HG02759 (cell line): ENCODE results near the gene HACE1.
"Not testable (repeated sequence)": the region's sequence is repeated elsewhere in the genome, so short reads cannot be mapped to it uniquely, and the experiment has no call there.

Experiments
- ATAC-seq: cut with Tn5 transposase; IDR thresholded peaks from one replicate; pipeline ENCODE4 v1.9.1; 2021; ENCODE audit warnings: mild to moderate bottlenecking, moderate library complexity; ENCODE audit not compliant: unreplicated experiment

Gene HACE1

DNA sequence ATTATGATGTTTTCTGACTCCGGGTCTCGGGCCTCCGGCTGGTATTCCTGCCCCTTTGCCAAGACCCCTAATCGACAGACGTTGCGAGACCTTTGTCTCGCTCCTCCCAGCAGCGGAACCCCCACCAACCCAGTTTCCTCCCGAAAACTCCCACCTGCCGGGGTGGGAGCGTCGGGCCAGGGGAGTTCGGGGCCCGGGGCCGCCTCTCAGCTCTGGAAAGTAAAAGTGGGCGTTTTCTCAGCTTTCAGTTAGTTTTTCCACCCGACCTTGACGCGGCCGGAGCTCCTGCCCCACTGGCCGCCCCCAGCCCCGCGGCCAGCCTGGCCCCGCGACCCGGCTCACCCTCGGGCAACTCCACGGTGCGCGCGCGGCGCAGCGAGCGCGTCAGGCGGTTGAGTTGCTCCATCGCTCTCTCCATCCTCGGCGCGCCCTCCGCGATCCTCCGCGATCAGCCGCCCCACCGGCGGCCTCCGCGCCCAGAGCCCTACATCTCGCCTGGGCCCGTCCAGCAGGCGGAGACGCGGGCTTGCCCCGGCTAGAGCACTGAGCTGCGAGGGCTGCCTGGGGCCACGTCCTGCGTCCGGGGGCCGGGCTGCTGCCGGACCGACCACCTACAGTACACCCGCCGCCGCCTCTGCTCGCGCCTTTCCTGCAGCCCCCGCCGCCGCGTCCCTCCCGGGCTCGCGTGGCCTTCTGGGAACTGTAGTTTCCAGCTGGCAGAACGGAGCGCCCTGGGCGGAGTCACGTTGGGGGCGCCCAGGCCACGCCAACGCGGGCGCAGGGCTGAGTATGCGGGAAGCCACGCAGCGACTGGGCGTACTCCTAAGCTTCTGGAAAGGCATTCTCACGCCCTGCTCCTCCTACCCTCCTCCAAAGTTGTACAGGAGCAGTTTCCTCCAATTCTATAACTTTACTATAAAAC lies at the start of gene HACE1:
Gene HACE1 (minus strand): TSS at position 695 of the 922 bp plus-strand sequence. CDS start 277 bp downstream, at position 418.
- peak; percentile 98 for ATAC-seq

- no peak for ATAC-seq
These were observed 49.3 kb upstream of the HACE1 start for GRCh38 chr6:104908888-104909525.

- no peak for ATAC-seq
These were observed 48.5 kb upstream of the HACE1 start for GRCh38 chr6:104908031-104908887.

DNA sequence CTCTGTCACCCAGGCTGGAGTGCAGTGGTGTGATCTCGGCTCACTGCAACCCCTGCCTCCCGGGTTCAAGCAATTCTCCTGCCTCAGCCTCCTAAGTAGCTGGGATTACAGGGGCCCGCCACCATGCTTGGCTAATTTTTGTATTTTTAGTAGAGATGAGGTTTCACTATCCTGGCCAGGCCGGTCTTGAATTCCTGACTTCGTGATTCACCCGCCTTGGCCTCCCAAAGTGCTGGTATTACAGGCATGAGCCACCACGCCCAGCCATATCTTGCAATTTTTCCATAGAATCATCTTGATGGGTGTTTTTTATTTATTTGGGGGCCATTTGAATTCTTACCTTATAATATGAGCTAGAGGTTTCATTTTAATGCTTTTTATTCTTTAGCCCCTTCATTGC lies 39.2 kb upstream of the HACE1 start:
- not testable (repeated sequence) for ATAC-seq

GRCh38 chr6:104896914-104897313 lies 37.2 kb upstream of the HACE1 start:
- ATAC-seq, result no peak

DNA sequence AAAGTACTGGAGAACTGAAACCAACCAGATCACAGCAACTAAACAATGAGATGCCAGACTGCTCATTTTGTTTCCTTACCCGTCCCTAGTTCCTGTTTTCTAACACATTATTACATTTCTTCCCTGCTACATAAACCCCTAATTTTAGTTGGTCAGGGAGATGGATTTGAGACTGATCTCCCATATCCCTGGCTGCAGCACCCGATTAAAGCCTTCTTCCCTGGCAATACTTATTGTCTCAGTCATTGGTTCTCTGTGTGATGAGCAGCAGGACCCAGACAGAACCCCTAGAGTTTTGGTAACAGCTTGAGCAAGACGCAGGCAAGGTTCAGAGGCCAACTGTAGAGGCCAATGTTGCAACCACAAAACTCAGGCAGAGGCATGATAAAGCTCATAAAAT lies 28.3 kb upstream of the HACE1 start:
- ATAC-seq, result no peak

- no peak for ATAC-seq
These were observed 27.6 kb upstream of the HACE1 start for GRCh38 chr6:104887350-104887749.

DNA sequence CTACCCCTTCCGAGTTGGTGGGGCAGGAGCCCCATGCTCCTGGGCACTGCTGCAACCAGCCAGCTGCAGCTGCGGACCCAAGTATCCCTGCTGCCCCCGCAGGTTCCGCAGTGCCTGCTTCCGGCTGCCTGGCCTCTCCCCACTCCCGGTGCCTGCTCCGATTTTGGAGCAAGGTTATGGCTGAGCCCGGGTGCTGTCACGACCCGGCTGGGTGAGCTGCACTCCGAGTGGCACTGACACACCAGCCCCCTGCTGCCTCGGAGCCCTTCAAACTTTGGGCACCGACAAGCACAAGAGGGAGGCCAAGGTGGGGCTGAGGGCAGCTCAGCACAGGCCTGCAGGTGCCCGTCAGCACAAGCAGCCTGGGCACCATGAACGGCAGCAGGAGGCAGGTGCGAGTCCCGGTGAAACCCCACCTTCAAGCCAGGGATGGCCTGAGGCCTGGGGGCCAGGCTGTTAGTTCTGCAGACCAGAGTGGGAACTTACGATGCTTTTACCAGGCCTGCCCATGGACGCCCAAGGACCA lies 25.9 kb upstream of the HACE1 start:
- no peak for ATAC-seq

DNA sequence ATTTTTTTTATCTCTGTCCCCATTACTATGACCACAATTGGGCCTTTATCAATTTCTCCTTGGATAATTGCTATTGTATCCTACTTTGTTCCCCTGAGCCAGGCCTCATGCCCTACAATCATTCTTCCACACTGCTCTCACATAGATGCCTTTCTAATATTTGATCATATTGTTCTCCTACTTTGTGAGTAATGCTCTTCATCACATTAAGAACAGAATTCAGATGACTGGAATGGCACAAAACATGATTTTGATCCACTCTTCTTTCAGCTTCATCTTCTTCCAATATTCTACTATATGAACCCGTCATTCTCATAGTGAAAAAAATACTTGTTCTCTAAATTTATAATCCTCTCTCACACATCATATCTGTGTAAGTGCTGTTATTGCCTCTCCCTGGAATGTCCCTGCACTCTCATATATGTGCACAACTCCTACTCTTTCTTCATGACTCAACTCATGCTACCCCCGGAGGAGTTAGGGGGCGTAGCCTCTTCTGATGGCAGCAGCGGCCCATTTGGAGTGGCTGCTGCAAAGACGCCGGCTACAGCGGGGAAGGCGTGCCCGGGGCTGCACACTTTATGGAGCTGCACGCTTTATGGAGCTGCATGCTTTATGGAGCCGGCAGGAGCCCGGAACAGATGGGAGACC lies 25.3 kb upstream of the HACE1 start:
- ATAC-seq, result no peak

- no peak for ATAC-seq
These were observed 22.4 kb upstream of the HACE1 start for GRCh38 chr6:104881964-104882668.

GRCh38 chr6:104862456-104862855 lies 2.7 kb upstream of the HACE1 start:
- ATAC-seq, result no peak

- ATAC-seq, result no peak
These were observed 502 bp upstream of the HACE1 start for GRCh38 chr6:104860221-104860620.

DNA sequence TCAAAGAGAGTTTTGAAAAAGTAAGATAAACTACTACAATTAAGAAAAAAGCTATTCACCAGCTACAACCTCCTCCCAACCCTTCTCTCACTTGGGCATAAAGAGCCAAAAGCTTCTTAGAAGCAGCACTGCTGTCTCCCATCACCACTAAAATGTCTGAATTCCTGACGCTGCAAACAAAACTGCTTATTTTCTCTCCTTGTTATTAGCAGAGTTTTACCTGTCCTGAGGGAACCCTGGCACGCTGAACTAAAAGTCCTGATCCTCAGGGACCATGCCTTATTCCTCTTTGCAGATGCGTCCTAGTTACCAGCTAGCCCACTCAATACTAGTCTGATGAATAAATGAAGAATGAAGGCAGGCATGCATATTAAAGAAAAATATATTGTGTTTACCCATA lies 1.1 kb downstream of the HACE1 start:
- ATAC-seq, result no peak

GRCh38 chr6:104855507-104855906 lies 4.2 kb downstream of the HACE1 start:
- no peak for ATAC-seq

DNA sequence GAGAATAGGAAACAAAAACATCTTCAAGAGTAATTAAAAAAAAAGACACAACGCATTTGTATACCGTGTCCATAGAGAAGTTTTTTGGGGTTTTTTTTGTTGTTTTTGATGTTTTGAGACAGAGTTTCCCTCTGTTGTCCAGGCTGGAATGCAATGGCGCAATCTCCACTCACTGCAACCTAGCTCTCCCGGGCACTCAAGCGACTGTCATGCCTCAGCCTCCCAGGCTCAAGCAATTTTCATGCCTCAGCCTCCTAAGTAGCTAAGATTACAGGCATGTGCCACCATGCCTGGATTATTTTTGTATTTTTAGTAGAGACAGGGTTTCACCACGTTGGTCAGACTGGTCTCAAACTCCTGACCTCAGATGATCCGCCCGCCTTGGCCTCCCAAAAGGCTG lies 12.0 kb downstream of the HACE1 start:
- not testable (repeated sequence) for ATAC-seq

- ATAC-seq, result no peak
These were observed 16.5 kb downstream of the HACE1 start for GRCh38 chr6:104843229-104843628.

- no peak for ATAC-seq
These were observed 22.6 kb downstream of the HACE1 start for GRCh38 chr6:104837158-104837557.

DNA sequence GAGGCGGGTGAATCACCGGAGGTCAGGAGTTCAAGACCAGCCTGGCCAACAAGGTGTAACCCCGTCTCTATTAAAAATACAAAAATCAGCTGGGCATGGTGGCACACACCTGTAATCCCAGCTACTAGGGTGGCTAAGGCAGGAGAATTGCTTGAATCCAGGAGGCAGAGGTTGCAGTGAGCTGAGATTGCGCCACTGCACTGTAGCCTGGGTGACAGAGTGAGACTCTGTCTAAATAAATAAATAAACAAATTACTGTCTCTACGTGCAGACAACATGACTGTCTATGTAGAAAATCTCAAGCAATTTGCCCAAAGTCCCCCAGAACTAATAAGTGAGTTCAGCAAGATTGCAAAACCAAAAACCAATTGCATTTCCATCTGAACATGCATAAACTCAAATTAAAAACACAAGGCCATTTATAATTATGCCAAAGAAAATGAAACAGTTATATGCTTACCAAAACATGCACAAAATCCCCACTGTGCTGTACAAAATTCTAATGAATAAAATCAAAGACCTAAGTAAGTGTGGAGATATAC lies 23.2 kb downstream of the HACE1 start:
- ATAC-seq, result not testable (repeated sequence)

DNA sequence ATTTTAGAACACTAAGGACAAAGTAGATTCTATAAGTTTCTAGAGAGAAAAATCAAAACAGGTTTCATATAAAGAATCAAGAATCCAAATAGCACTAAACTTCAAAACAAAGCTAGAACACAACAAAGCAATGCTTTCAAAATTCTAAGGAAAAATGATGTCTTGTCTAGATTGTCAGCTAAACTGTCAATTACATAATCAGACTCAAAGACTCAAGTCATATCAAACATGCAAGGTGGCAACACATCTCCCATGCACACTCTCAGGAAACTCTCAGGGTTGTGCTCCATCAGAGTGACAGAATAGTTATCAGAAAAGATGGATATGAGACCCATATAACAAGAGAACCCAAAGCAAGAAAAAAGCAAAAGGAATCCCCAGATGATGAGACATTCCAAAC lies 23.9 kb downstream of the HACE1 start:
- ATAC-seq, result no peak
